Heart left ventricle (tissue), 16 donors: ENCODE data around the gene PDZD4. TPM values are rescaled to one million over a fixed set of nuclear protein-coding genes. Genes with fewer than 3 reads are reported as not detected.

Experiments used
- ATAC-seq, 4 donors: fragments of 200-7000 bp; cut with Tn5 transposase; one replicate each; pipeline ENCODE4 v1.9.1; 2020 to 2022; ENCODE audit warnings: moderate library complexity in 4 of 4, mild to moderate bottlenecking in 3 of 4, moderate number of reproducible peaks in 1 of 4
- DNase-seq, 5 donors: peaks; one replicate each; pipeline ENCODE4 v3.0.0-alpha.2; 2020
- H3K27ac ChIP-seq, 12 donors: fragments of 200-600 bp; sonication (generic) in 4 of 12; one replicate each; pipeline versions ENCODE4 v1.5.0 to v1.8.0; 2016 to 2022; ENCODE audit warnings: mild to moderate bottlenecking in 2 of 12
- H3K27me3 ChIP-seq, 9 donors: fragments of 200-600 bp; sonication (generic) in 2 of 9; one replicate each; pipeline versions ENCODE4 v1.5.1 to v1.8.0; 2016 to 2022; ENCODE audit warnings: mild to moderate bottlenecking in 3 of 9
- H3K36me3 ChIP-seq, 9 donors: fragments of 200-600 bp; sonication (generic) in 2 of 9; one replicate each; pipeline versions ENCODE4 v1.5.0 to v1.8.0; 2018 to 2022; ENCODE audit warnings: mild to moderate bottlenecking in 2 of 9
- H3K4me1 ChIP-seq, 12 donors: fragments of 200-600 bp; sonication (generic) in 4 of 12; one replicate each; pipeline versions ENCODE4 v1.5.0 to v1.8.0; 2016 to 2022; ENCODE audit warnings: mild to moderate bottlenecking in 3 of 12
- H3K4me3 ChIP-seq, 12 donors: fragments of 200-600 bp; sonication (generic) in 4 of 12; one replicate each; pipeline versions ENCODE4 v1.5.0 to v1.8.0; 2017 to 2022; ENCODE audit warnings: mild to moderate bottlenecking in 9 of 12, moderate library complexity in 4 of 12
- H3K9me3 ChIP-seq, 12 donors: fragments of 200-600 bp; sonication (generic) in 4 of 12; one replicate each; pipeline versions ENCODE4 v1.5.0 to v1.8.0; 2016 to 2022; ENCODE audit warnings: mild to moderate bottlenecking in 1 of 12
- POLR2A ChIP-seq, 2 donors: fragments of 450-650 bp; IDR thresholded peaks; one replicate each; pipeline ENCODE4 v1.6.1; 2017; ENCODE audit warnings: antibody characterized with exemption in 2 of 2, mild to moderate bottlenecking in 2 of 2, moderate library complexity in 2 of 2
- WGBS, 4 donors: extraction: QIAGEN DNeasy Blood & Tissue Kit in 2 of 4; methylation state at CpG; one replicate each; pipeline versions ENCODE4 v1.1.5 to v1.1.7; 2013 to 2018; 5-methylcytosine and 5-hydroxymethylcytosine counted together
- intact Hi-C, 10 donors: fragments of 100-400 bp; cut with DNase I; formaldehyde crosslinking; loops; one replicate each; pipeline versions ENCODE4 v1.11.1 to v1.14.2; 2022
- polyA plus RNA-seq, 2 donors: library from polyadenylated mRNA; stranded (reverse); fragments of 200-250 nt; gene quantifications; one replicate each; pipeline ENCODE4 v1.2.3, GENCODE V29; 2013
- total RNA-seq, 9 donors: library from RNA; depleted of rRNA in 2 of 9; stranded (reverse); fragments of >200 nt in 2 of 9; fragmentation: NEBNext Ultra II Directional in 3 of 9; extraction: Animal tissue kit (Norgen Biotek cat#: 25700) in 3 of 9; gene quantifications; one replicate each; pipeline versions ENCODE4 v1.1.0 to v1.2.4, GENCODE V29; 2016 to 2023
- TF ChIP-seq, protein P1 (sequence below), 12 donors: fragments of 200-600 bp; sonication (generic) in 4 of 12; IDR thresholded peaks; one replicate each; pipeline versions ENCODE4 v1.5.0 to v1.8.0; 2018 to 2022; ENCODE audit warnings: antibody characterized with exemption in 12 of 12, mild to moderate bottlenecking in 5 of 12
- donor health status: ischemic (EF 13 %, LVEDD 7.1; RV severe dilation, severe dysfunction).
- donor health status: healthy with polysubstance abuse.
- donor health status: DM: no; HTN: yes; CAD: no.
- donor health status: DM: no; HTN: no; CAD: no.
- donor health status: ischemic (EF 25% LVEDD 6.9; RV normal size, moderate dysfunction).
- donor health status: ischemic (EF 25% LVEDD 5.7; RV mildly dilated, moderate dysfunction).
- donor health status: healthy.
- donor health status: DM: yes; HTN: yes; CAD: no.
- donor health status: ischemic (EF 35%, LVEDD 5.7; RV mildly dilated, moderate dysfunction).
- donor health status: nonischemic (EF 11% LVEDD 7.7; RV severe dilation, severe dysfunction).
- donor health status: DM: yes; HTN: yes; CAD: no.
- donor health status: PGD.
- donor health status: ischemic (EF 29% LVEDD 5.4; RV normal size, mild dysfunction).
- donor health status: nonischemic (EF 23%, LVEDD 6.1; RV moderate dilation, normal function).

PDZD4 gene
- total and polyA plus RNA-seq, 11 donors, result 1.7 to 4.0 (median 2.4) TPM

- no peak for DNase-seq
- peaks cover 0 to 35% (median 0%) of the 10 kb centered on the region in 9 donors for H3K27me3 ChIP-seq
- no peak overlapping the region for H3K27ac ChIP-seq
- WGBS, 4 donors, result 77 to 82% (median 81%) methylated on average over 15 to 22 of the region's 22 CpGs
- no peaks in the 10 kb centered on the region for H3K4me1 ChIP-seq
- no peaks in the 10 kb centered on the region for H3K9me3 ChIP-seq
- ATAC-seq, result no peak
- intact Hi-C loops, result no loop called here
- no peak overlapping the region for H3K4me3 ChIP-seq
- TF ChIP-seq POLR2A (IDR thresholded peaks at IDR 0.05), result no peak
- TF ChIP-seq, protein P1, sequence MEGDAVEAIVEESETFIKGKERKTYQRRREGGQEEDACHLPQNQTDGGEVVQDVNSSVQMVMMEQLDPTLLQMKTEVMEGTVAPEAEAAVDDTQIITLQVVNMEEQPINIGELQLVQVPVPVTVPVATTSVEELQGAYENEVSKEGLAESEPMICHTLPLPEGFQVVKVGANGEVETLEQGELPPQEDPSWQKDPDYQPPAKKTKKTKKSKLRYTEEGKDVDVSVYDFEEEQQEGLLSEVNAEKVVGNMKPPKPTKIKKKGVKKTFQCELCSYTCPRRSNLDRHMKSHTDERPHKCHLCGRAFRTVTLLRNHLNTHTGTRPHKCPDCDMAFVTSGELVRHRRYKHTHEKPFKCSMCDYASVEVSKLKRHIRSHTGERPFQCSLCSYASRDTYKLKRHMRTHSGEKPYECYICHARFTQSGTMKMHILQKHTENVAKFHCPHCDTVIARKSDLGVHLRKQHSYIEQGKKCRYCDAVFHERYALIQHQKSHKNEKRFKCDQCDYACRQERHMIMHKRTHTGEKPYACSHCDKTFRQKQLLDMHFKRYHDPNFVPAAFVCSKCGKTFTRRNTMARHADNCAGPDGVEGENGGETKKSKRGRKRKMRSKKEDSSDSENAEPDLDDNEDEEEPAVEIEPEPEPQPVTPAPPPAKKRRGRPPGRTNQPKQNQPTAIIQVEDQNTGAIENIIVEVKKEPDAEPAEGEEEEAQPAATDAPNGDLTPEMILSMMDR (IDR thresholded peaks at IDR 0.05), result no peak
- H3K36me3 ChIP-seq, result no peaks in the 10 kb centered on the region
These were observed 36.1 kb upstream of the PDZD4 start for GRCh38 chrX:153866302-153867019.

GRCh38 chrX:153865685-153866084 is 35.3 kb upstream of the PDZD4 start:
- Histone ChIP-seq H3K27me3 (peaks cover 0 to 35% (median 0%) of the 10 kb centered on the region in 9 donors), H3K36me3 (no peaks in the 10 kb centered on the region), H3K9me3 (no peaks in the 10 kb centered on the region), H3K4me1 (no peaks in the 10 kb centered on the region), H3K4me3 (no peak overlapping the region), H3K27ac (no peak overlapping the region)
- no peak for DNase-seq
- ATAC-seq, result no peak
- no peak for TF ChIP-seq POLR2A (IDR thresholded peaks at IDR 0.05)
- TF ChIP-seq, protein P1 (IDR thresholded peaks at IDR 0.05), result no peak
- intact Hi-C loops, result no loop called here
- 85 to 94% (median 91%) methylated on average over 5 to 9 of the region's 9 CpGs for WGBS, 4 donors

- WGBS, 4 donors, result 92 to 97% (median 95%) methylated on average over 5 to 11 of the region's 11 CpGs
- DNase-seq, result no peak
- Histone ChIP-seq H3K36me3 (no peaks in the 10 kb centered on the region), H3K27ac (no peak overlapping the region), H3K9me3 (no peaks in the 10 kb centered on the region), H3K27me3 (peaks cover 0 to 33% (median 0%) of the 10 kb centered on the region in 9 donors), H3K4me1 (no peaks in the 10 kb centered on the region), H3K4me3 (no peak overlapping the region)
- intact Hi-C loops, result no loop called here
- TF ChIP-seq POLR2A (IDR thresholded peaks at IDR 0.05), result no peak
- TF ChIP-seq, protein P1 (IDR thresholded peaks at IDR 0.05), result no peak
- ATAC-seq, result no peak
These were observed 34.9 kb upstream of the PDZD4 start for GRCh38 chrX:153865321-153865580.

DNA sequence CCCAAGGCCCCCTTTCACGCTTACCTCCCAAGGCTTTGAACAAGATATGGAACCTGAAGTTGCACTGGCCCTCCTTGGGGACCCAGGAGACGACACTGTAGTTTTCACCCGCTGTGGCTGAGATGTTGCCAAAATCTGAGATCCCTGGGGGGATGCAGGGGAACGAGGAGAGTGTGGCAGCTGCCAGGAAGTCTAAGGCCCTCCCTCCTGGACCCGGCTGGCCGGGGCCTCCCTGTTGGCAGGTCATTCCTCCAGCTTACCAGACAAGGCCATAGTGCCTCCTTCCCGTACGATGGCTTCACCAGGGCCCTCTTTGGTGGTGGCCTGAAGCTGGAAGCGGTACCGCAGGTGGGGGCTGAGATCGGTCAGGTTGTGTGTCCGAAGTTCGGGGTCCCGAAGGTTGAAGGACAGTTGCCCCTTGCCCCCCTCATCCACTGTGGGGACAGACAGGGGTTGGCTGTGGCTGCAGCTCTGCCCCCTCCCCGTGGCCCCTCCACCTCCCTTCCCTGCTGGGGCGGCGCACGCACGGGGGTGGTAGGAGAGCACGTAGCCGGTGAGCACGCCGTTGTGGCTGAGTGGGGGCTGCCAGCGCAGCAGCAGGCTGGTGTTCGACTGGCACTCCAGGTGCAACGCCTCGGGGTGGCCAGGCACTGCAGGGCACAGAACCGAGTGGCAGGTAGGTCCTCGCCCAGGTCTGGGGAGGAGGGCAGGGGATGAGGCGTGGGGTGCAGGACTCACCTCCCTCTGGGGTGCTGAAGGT is 34.4 kb upstream of the PDZD4 start:
- Histone ChIP-seq H3K4me3 (no peak overlapping the region), H3K27me3 (peaks cover 0 to 29% (median 0%) of the 10 kb centered on the region in 9 donors), H3K4me1 (no peaks in the 10 kb centered on the region), H3K27ac (no peak overlapping the region), H3K9me3 (no peaks in the 10 kb centered on the region), H3K36me3 (no peaks in the 10 kb centered on the region)
- DNase-seq (no peak), ATAC-seq (no peak)
- no peak for TF ChIP-seq POLR2A (IDR thresholded peaks at IDR 0.05)
- TF ChIP-seq, protein P1 (IDR thresholded peaks at IDR 0.05), result no peak
- intact Hi-C loops, result no loop called here
- 75 to 84% (median 82%) methylated on average over 13 to 30 of the region's 30 CpGs for WGBS, 4 donors
